HG02970 (cell line): ENCODE measurements around the gene FILIP1L.
"Not testable (repeated sequence)": the region's sequence is repeated elsewhere in the genome, so short reads cannot be mapped to it uniquely, and the experiment has no call there.

Source experiments
- ATAC-seq: cut with Tn5 transposase; IDR thresholded peaks from one replicate; pipeline ENCODE4 v1.9.1; 2021; ENCODE audit warnings: mild to moderate bottlenecking, moderate library complexity, moderate number of reproducible peaks; ENCODE audit not compliant: unreplicated experiment, low FRiP score

FILIP1L gene

DNA sequence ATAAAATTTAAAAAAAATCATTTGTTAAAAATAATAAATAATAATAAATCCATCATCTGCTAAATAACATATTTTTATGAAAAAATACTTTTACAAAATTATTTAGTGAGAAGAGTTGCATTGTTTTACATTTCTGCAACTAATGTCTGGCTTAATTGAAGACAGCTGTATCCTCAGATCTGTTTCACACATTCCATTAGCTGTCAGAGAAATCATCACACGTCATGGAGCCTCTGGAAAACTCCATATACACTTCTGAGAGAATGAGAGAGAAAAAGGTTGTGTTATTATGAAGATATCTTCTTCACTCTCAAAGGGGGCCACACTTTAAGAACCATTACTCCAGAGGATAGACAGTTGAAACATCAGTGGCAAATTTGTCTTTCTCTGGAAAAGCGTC lies 255.8 kb downstream of the FILIP1L start:
- no peak for ATAC-seq

DNA sequence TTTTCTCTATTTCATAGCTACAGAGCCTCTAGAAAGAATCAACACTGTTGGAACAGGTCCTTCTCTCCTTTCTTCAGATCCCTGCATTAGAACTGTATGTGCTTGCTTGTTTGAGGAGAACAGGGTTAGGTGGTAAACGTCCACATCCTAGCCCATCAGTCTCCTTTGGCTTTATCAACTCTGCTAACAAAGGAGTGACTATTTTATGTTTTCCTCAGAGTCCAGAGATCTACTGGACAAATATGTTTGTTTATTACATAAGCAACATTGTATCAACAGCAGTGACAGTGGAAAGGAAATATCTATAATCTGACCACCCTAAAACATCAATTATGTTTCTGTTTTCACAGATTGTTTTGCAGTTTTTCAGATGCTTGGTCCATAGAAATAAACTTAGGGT lies 257.0 kb downstream of the FILIP1L start:
- no peak for ATAC-seq

DNA sequence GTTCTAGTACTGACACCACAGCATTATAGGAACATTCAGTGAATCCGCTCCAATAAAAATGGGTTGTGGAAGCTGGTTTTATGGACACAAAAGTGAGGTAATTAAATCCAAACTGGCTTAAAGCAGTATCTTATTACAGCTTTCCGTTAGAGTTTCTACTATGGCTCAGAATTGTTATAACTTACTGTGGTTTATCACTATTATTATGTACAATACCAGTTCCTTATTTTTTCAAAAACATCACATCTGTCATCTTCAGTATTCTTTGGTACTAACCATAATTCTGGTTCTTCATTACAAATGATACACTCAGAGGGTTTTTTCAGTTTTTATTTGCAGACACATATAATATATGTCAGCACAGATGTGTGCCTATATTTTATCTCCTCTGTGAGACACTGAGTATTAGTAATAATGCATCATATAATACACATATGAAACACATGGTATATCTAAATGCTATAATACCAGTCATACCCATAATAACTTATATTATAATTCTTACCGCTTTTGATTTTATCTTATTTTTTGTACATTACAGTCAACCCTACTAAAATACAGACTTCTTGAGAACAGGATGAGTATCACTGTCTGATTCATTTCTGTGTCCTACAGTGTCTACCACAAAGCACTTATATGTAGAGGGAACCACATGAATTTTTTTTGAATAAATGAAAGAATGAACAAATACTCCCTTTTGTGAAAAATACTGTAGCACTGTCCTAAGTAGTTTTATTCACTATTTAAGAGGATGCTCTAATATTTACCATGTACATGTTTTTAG lies 257.7 kb downstream of the FILIP1L start:
- no peak for ATAC-seq

DNA sequence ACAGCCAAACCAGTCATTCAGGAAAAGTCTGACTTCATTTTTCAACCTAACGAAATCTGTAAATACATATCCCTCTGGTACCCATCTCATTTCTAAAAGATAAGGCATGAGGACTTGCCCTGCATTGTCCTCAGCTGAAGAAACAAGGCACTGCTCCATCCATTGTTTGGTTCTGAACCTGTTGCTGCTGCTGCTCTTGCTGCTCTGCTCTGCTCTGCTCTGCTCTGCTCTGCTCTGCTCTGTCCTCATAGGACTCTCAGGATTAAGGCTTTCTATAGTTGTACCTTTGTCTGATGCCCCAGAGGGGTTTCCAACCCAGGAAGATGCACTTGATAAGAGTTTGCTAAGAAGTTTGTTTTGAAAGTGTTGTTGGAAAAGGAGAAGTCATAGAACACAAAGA lies 258.4 kb downstream of the FILIP1L start:
- ATAC-seq, result no peak

DNA sequence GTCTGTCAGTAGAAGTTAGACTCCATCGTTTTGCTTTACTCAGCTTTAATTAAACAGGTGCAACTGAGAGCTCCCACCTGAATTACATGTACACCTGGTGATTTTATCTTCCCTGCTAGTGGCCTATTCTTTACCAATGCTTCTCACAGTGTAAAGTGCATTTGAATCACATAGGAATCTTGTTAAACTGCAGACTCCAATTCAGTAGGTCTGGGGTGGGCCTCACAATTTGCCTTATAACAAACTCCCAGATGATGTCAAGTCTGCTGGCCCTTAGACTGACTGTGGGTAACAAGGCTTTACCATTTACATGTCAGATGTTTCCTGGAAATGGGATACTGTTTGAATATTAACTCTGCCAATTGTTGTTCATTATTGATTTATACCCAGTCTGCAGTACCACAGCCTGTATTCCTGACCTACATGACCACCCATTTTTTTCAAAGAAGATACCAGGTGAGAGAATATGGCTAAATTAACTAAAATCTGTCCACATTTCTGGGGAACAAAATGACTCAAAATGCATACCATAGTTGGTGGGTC lies 259.5 kb downstream of the FILIP1L start:
- no peak for ATAC-seq

DNA sequence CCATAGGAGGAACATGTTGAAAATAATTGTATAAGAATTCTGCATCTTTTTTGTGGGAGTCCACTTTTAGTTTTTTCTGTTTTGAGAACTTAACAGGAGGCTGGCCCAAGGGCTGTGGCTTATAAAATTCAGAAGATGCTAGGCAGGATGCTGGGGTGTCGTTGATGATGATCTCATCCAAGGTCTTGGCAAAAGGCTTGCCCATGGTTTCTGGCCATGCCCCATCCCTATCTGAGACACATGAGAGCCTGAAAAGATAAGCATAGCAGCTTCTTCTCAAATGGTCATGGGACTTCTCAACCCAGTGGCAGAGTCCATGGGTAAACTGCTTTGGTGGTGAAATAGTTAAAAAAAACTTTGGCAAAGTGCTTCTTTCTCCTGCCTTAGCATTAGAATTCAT lies 261.4 kb downstream of the FILIP1L start:
- no peak for ATAC-seq

DNA sequence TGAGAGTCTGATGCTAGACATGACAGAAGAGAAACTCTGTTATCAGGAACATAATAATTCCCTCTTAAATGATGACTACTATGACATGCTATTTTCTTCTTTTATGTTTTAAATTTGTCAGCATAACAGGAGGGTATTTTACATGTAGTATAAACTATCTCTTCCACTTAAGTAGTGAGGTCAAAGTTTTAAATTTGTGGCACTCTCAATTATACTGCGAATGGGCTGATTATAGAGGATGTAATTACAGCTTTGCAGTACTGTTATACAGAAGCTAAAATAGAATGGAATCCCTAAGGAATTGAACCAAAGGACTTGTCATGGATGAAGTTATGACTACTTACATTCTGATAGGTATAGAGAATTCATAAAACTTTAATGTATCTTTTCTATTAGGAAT lies 262.3 kb downstream of the FILIP1L start:
- no peak for ATAC-seq

DNA sequence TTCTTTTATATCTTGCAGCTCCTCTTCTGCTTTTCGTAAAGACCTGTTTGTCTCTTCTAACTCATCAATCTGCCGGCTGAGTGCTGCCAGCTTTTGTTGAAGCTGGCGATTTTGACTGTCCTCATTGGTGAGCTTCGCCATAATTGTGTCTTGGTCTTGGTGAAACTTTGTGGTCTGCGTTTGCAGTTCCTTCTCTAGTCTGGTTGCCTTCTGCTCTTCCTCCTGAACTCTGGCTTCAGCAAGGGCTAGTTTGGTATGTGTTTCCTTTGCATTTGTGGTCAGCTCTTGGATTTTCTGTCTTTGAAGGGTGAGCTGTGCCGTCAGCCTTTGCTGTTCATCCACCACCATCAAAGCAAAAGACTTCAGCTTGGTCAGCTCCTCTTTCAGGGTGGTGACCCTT lies 263.7 kb downstream of the FILIP1L start:
- no peak for ATAC-seq

DNA sequence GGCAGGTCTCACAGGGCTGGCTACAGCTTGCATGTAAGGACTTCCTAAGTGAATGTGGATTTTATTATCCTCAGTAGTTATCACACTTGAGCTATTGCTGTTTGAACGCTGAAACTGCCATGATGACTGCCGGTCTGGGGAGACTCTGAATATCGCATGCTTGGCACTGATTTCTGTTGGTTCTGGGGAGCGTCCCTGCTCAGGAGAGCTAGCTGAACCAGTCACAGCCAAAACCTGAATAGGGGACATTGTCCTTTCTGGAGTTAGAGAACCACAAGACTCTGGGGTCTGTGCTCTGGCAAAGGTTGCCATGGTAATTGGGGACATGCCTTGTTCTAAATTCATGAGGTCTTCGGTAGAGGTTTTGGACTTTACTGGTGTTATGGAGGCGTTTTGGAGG lies 265.9 kb downstream of the FILIP1L start:
- ATAC-seq, result no peak

DNA sequence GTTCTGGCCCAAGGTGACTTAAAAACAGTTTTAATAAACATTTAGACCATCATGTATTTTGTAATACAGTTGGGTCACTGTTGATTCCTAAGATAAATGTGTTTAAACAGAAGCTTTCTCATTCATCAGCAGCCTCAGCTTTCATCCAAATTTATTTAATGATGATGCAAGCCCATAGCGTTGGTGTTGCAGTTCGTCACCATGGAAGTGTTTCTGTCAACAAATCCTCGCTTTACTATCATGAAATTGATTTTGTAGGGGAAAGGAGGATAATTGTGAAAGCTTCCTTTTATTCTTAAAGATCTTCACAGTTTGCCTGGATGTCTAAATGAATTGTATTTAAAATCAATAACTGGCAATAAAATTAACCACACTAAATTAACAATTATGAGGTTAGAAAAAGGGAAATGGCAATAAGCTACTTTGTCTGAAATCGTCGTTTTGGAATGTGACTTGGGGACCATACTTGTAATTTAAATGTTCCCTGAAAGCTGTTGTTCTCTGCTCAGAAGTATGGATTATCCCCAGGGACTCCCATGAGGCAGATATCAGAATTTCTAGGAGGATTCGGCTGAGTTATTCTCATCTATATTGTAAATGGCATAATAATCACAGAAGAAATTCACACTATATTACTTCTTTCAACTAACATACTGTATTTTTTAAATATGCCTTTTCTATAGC lies 267.7 kb downstream of the FILIP1L start:
- ATAC-seq, result no peak

DNA sequence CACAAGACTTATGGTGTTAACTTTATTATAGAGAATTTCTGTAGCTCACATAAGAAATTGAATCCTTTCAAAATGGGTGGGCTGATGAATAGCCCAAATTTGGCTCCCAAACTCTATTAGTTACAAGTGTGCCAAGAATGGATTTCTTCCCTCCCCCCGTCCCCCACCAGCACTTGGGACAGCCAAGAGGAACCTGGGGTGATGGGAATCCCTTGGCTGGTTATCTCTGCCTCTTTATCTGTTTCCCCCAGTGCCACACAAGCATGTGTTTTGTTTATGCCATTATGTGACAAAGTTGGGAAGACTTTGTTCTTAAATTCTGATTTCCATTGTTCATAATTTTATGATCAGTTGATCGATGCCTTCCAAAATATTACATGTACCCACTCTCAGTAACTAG lies 268.3 kb downstream of the FILIP1L start:
- no peak for ATAC-seq

DNA sequence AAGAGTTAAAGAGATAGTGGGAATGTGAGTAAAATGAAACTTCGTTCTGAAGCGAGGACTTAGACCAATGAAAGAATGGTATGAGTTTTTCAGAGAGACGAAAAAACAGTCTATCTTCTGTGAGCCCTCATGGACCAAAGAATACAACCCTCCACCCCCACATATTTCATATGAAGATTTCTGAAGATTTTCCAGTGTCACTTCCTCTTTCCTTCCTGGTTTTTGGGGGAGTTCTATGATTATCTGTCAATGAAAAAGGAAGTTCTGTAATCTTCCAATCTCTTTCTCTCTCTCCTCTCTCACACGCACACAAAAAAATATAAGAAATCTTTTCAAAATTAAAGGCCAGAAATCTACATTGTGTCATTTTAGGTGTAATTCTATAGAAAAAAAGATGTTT lies 269.0 kb downstream of the FILIP1L start:
- no peak for ATAC-seq

DNA sequence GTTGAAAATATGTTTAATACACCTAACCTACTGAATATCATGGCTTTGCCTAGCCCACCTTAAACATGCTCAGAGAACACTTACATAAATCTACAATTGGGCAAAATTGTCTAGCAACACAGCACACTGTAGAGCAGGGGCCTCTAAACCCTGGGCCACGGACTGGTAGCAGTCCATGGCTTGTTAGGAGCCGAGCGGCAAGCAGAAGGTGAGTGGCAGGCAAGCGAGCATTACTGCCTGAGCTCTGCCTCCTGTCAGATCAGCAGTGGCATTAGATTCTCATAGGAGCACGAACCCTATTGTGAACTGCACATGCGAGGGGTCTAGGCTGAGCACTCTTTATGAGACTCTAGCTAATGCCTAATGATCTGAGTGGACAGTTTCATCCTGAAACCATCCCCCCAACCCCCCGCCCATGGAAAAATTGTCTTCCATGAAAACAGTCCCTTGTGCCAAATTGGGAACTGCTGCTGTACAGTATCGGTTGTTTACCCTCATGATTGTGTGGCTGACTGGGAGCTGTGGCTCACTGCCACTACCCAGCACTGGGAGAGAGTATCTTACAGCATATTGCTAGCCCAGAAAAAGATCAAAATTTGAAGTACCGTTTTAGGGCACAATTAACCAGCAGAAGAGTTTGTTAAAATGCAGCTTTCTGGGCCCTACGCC lies 270.6 kb downstream of the FILIP1L start:
- ATAC-seq, result no peak

DNA sequence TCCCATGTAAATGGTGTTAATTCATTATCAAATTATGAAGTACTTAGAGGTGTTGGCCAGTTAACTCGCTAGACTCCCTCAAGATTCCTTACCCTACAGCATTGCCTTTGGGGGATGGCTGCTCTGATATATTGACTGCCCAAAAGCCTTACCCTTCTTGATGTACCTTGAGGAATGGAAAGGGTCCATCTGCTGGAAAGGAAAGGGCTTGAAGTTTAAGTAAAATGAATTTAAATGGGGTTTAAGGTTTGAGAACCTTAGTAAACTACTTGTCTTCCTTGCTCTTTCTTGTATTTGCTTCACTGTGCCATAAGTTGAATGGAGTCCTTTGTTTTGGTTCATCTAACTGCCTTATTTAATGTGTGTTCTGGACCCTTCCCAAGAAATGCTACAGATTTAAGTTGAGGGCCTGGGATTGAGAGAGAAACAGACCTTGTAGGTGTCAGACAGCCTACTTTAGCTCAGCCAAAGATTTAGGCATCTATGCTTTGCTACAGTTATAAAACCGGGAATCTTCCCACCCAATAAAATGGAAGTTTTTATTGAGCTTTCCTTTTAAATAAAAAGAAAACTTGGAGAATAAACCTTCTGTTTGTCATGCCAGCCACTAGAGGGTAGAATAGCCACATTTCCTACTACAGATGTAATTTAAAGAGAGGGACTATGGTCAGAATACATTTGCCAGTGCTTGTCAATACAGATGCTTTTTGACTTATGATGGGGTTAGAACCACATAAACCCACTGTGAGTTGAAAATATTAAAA lies 271.3 kb downstream of the FILIP1L start:
- no peak for ATAC-seq

DNA sequence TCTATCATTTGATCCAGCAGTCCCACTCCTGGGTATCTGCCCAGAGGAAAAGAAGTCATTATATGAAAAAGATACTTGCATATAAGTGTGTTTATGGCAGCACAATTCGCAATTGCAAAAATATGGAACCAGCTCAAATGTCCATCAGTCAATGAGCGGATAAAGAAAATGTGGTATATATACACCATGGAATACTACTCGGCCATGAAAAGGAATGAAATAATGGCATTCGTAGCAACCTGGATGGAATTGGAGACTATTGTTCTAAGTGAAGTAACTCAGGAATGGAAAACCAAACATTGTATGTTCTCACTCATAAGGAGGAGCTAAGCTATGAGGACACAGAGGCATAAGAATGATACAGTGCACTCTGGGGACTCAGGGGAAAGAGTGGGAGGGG lies 272.4 kb downstream of the FILIP1L start:
- ATAC-seq, result not testable (repeated sequence)

DNA sequence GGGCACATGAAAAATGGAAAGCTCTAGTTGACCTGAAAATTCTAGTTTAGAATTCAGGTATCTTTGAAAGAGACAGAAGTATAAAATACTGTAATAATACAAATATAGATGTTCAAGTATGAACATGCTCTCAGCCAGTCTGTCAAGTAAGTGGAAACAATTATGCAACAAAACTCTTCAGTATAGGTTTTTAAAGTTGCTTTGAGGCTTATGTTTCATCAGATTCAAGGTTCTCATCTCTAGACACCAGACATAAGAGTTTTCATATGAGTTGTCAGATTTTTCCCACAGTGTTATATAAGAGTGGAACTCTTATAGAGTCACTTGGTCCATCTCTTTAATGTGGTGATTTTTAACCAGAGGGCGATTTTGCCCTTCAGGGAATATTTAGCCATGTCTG lies 274.7 kb downstream of the FILIP1L start:
- no peak for ATAC-seq

DNA sequence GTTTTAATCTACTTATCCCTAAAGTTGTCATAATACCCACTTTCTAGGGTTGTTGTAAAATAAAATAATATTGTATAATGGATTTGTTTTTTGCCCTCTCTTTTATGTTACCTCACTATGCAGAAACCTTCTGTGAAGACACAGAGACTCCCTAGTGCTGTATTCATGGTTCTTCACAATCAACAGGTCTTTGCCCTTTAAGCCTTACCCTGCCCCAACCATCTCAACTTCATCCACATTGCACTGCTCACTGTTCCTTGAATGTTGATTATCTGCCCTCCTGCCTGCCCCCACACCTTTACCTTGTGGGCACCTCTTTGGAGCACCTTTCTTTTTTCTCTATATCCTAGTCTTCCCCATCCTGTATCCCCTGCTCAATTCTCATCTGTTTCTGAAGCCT lies 275.5 kb downstream of the FILIP1L start:
- no peak for ATAC-seq

DNA sequence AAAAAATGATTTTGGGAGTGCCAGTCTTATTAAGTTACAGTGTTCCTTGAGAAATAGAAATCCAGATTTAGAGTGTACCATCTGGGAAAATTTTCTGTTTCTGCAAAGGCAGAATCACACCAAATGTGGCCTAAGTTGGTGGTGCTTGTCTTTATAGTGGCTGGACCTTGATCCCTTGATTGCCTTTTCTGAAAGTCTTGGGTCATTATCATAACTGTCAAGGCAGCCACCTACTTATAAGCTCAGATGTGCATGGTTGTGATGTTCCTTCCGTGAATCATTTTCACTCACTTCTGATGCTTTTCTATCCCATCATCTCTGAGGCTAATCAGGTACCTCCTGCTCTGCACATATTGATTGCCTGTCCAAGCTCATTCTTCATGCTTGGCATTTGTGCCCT lies 276.6 kb downstream of the FILIP1L start:
- ATAC-seq, result no peak

DNA sequence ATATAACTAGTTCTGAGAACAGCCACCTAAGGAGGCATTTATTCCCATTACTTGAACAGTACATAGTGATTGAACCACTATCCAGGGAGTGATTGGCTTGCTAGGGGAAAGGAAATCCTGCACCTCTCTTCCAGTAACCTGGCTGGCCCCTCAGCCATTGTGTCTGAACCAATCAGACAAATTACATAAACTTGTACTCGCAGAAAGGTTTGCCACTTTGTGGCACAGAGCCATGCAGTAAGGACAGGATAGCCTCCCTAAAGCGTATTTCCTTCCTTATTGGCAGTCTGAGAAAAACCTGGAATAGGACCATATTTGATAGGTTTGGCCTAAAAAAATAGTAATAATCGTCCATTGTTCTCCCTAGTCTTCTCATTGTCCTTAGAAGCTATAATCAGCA lies 277.6 kb downstream of the FILIP1L start:
- no peak for ATAC-seq

DNA sequence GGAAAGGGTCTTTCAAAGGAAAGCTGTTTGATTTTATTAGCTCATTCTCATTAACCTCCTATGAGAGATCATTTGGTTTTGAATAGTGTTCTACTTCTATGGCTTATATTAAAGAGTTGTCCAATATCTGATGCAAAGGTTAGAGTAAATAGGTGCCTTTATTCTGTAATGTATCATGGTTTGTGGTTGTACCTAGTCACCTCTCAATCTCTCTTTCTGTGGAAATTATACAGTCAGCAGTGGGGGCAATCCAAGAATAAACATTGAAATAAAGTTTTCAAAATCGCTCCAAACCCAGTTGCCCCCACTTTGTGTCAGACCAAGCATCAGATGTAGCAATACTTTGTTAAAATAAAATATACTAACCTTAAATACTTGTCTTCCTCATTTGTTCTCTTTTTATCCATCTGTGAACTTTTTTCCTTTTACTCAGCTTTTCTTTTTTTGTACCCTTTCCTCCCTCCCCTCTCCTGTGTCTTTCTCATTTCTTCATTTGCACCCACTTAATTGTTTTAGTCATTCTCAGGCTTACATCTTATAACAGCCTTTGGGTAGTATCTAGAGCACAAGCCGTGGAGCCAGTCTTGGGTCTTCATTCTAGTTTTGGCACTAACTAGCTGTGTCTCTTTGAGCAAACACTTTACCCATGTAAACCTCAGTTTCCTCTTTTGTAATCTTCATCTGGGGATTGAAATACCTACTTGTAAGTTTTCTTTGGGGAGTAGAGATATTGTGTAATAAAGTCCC lies 279.9 kb downstream of the FILIP1L start:
- no peak for ATAC-seq
